Stimulated activated CD8-positive, alpha-beta memory T cell treated with anti-CD3 and anti-CD28 coated beads, Interleukin-4, amount 100 ng/mL, for 48 hours (primary cell): Measurements from ENCODE around the gene JMJD6.
"Not testable (repeated sequence)": the region's sequence is repeated elsewhere in the genome, so short reads cannot be mapped to it uniquely, and the experiment has no call there.

ENCODE experiments used
- DNase-seq: peaks from one replicate; pipeline ENCODE4 v3.0.0-alpha.2; 2020

JMJD6 gene

DNA sequence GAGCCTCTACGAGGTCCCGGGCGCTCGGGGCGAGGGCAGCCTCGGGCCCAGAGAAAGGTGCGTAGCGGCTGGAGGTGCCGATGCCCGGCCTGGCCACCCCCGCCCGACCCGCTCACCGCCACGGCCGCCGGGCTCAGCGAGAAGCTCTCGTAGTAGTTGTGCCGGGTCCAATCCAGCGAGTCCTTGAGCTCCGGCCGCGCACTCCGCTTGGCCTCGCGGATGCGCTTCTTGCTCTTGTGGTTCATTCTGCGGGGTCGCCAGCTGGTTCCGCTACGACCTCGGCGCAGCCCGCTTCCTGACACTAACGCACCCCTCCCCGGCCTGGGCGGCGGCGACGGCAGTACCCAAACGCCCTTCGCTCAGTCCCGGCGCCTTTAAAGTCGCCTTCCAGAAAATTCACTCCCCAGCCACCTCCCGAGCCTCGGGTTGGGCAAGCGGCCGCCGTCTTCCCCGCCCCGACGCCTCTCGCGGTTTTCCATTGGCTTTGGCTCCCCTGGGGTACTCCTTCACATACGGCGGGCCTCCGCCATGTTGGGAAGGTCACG, at the start of gene JMJD6:
JMJD6 (minus strand) TSS at position 376 of the 545 bp plus-strand sequence; CDS start at position 245, 131 bp downstream.
- DNase-seq, result peak; percentile 95

DNA sequence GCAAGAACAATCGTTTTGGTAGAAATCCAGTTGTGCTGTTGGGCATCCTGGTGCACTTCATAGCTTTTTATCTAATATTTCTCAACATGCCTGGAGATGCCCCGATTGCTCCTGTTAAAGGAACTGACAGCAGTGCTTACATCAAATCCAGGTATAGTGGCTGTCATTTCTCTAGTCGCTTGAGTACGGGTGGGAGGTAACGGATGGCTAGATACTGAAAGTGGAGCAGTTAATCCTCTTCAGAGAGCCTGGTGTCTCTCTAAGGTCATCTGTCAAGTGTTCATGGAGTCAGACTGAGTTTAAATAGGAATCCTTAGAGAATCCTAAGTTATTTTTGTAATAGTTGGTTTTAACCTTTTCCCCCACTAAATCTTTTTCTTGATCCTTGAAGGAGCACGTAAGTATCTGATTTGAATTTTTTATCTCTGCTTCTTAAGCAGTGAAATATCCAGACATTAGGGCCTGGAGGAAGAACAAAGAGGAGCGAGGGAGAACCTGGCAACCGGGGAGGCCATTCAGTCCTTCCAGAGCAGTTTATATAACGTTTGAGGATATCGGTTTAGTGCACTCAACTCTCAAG, 48.7 kb upstream of the JMJD6 start:
- DNase-seq, result no peak

DNA sequence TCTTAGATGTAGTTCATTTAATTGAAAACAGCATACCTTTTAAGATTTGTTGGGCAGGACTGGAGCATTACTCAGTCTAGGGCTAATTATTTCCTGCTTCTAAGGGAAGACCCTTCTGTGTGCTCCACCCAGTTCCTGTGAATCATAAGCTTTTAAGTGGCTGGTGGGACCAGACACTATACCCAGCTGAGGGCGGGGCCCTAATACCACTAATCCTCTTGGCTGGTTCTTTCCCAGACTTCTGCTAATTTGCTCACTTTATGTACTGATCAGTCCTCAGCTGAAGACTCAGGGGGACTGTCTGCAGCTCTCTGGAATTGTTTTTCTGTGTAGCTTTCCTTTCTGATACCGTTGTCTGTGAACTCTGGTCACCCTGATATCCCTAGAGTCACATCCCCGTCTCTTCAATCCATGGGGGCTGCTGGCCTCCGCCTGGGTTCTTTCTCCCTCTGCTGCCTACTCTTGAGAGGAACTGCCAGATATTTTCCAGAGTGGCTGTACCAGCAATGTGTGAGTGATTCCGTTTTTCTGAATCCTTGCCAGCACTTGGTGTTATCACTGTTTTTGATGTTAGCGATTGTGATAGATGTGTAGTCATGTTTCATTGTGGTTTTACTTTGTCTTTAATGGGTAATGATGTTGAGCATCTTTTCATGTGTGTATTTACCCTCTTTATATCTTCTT, 46.6 kb upstream of the JMJD6 start:
- DNase-seq, result peak; percentile 58

DNA sequence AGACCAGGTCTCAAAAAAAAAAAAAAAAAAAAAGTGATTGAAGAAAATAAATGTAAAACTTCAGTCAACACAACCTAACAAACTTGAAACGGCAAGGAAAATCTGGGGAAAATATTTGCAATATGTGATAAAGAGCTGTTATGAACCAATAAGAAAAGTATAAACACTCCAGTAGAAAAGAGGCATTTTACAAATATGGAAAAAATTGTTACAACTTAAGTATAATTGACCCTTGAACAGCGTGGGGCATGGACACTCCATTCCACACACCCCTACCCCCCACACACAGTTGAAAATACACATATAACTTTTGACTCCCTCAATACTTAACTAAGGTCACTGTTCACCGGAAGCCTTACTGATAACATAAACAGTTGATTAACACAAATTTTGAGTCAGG, 32.2 kb upstream of the JMJD6 start:
- DNase-seq, result no peak

DNA sequence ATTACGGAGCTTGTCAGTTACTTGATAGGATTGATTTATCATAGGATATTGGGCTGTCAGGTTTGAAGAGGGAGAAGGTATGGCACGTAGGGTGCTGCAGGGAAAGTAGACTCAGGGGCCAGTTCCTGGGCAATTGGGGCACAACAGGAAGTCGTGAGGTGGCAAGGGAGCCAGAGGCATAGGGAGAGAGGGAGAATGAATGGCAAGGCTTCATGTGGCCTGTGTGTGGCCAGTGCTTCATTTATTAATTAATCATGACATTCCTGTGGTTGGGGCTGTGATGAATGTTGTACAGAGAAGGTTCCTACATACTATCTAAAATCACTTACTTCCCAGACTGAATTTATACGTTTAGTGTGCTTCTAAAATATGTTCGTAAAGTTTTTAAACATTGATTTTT, 30.9 kb upstream of the JMJD6 start:
- no peak for DNase-seq

DNA sequence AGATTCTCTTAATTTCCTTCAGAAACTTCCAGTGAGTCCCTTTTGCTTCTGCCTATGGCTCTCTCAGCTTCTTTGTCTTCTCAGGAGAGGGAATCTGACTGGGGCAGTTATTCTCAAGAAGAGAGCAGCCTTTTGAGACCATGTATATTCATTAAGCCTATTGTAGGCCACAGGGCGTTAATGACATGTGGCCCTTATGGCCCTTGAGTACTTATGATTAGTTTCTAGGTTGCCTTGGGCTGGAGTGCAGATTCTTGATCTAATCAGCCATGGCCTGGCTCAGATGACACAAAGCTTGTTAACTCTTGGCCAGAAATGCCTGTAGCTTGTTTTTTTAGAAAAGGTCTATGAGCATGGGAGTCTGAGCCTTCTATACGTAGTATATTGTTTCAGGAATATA, 28.9 kb upstream of the JMJD6 start:
- DNase-seq, result no peak

DNA sequence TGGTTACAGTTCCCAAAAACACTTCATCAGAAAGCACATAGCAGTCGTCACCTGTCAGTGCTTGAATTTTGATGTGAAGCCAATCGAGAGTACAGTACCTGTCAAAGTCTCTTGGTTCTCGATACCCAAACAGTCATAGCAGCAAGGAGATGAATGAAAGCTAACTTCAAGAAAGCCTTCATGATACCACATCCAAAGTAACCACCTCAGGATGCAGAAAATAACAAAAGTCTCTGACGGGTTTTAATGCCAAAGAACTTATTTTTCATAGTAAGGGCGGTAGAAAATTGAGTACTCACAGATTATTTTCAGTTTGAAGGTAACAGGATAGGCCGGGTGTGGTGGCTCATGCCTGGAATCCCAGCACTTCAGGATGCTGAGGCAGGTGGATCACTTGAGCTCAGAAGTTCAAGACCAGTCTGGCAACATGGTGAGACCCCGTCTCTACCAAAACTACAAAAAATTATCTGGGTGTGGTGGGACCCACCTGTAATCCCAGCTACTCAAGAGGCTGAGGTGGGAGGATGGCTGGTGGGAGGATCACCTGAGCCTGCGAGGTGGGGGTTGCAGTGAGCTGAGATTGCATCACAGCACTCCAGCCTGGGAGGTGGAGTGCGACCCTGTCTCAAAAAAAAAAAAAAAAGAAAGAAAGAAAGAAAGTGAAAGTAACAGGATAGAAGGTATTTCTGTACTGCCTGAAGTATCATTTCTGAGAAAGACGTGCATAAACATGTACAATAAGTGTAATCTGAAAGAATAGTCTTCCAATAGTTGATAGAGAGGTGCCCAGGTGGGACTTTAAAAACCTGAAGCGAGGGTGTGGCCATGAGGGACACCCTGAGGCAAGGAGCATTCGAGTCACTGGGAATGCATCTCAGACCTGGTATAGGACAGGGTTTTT, 26.9 kb upstream of the JMJD6 start:
- no peak for DNase-seq

DNA sequence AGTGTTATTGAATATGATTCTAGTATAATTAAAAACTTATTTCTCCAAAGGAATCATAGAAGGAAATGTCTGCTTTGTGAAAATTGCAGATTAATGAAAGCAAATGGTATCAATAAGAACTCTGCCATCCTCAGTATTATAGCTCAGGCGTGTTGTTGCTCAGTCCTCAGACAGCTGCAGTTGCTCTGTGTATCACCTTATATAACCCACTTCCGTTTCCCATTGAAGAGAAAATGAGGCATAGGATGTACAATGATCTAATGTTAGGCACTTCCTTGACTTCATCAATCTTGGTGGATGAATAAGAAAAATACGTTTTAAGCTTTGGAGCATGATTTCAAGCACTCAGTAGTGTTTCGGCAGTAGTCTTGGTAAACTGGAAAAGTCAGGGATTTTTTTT, 25.6 kb upstream of the JMJD6 start:
- no peak for DNase-seq

DNA sequence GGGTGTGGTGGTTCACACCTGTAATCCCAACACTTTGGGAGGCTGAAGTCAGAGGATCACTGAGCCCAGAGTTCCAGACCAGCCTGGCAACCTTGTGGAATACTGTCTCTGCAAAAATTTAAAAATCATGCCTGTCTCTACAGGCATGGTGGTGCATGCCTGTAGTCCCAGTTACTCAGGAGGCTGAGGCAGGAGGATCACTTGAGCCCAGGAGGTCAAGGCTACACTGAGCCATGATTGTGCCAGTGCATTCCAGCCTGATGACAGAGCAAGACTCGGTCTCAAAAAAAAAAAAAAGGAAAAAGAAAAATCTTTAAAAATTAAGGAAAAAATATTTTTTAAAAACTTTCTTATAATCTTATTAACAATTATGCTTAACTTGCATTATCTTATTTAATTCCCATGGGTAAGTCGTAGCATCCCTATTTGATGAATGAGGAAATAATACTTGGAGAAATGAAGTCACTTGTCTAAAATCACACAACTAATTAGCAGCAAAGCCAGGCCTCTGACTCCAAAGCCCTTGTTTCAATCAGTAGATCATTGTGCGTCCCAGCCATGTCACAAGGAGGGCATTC, 25.1 kb upstream of the JMJD6 start:
- DNase-seq, result no peak

DNA sequence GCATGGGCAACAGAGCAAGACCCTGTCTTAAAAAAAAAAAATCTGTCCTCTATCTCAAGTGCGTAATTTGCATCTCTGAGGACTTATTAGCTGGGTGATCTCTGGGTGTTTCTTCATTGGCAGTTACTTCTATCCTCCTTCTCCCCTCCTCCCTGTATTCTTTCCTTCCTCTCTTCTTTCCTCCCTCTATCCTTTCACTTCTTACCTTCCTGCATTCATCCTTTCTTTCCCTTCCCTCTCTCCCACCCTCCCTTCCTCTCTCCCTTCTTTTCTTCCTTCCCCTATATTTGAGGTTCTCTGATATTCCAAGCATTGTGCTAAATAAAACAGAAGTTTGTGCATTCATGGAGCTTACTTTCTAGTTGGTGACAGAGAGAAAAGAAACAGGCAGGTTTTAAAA, 22.3 kb upstream of the JMJD6 start:
- DNase-seq, result no peak

DNA sequence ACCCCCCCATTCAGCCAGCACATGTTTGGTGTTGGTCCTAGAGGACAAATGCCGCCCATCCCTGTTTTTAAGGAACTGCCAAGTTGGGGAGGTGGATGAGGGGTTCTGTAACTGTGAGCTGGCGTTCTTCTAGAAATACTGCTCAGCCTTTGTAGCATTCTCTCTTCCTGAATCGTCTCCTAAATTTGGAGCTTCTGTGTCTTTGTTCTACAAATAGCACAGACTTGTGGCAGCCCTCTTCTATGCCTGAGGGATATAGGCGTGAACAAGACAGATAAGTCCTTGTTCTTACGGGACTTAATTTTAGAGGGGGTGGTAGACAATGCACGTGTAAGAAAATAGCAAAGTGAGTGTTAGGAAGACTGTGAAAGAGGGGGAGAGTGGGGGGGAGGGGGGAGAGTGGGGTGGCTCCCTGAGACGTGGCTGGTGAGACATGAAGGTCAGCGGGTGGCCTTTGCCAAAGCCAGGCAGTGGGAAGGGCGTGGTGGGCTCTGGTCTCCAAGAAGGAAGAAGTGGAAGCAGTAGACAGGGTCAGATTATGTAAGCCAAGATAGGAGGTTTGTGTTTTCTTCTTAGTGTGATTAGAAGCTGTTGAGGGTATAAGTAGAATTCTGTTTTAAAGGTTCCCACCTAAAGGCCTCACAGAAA, 21.4 kb upstream of the JMJD6 start:
- DNase-seq, result no peak

DNA sequence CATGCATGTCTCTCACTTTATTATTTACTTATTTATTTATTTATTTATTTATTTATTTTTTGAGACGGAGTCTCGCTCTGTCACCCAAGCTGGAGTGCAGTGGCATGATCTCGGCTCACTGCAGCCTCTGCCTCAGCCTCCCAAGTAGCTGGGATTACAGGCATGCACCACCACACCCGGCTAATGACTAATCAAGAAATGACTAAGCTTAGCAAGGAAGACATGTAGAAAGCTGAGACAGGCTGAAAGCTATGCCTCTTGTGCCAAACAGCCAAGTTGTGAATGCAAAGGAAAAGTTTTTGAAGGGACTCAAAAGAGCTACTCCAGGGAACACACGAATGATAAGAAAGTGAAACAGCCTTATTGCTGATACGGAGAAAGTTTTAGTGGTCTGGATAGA, 19.4 kb upstream of the JMJD6 start:
- DNase-seq, result not testable (repeated sequence)

DNA sequence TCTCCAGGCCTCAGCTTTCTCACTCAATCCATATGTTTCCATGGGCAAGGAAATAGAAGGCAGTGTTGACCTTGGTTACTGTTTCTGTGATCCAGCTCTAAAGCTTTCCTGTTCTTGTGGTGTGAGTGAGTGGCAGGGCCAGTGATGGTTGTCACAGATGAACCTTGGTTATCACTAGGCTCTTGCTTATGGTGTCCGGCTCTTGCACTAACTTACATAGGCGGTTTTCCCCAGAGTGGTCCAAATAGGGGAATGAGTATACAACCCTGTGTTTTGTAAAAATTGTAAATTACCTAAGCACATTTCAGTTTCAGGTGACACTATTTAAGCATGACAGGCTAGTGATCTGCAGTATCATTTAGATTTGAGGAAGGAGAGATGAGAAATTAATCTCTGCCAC, 18.3 kb upstream of the JMJD6 start:
- no peak for DNase-seq

DNA sequence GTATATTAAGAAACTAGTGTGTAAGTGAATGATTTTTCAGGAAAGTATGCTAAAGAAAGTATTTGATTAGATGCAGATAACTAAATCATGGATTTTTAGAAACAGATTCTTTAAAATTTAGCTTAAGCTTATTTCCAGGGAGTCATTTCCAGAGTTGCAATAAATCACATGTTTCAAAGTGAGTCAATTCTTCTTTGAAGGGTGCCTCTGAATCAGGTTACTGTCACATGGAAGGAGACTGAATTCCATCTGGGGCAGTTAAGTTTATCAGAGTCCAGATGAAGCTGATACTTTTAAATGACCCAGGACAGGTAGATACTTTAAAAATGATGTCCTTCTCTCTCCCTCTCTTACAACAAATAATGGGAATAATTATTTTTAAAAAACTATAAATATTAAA, 16.6 kb upstream of the JMJD6 start:
- DNase-seq, result no peak

DNA sequence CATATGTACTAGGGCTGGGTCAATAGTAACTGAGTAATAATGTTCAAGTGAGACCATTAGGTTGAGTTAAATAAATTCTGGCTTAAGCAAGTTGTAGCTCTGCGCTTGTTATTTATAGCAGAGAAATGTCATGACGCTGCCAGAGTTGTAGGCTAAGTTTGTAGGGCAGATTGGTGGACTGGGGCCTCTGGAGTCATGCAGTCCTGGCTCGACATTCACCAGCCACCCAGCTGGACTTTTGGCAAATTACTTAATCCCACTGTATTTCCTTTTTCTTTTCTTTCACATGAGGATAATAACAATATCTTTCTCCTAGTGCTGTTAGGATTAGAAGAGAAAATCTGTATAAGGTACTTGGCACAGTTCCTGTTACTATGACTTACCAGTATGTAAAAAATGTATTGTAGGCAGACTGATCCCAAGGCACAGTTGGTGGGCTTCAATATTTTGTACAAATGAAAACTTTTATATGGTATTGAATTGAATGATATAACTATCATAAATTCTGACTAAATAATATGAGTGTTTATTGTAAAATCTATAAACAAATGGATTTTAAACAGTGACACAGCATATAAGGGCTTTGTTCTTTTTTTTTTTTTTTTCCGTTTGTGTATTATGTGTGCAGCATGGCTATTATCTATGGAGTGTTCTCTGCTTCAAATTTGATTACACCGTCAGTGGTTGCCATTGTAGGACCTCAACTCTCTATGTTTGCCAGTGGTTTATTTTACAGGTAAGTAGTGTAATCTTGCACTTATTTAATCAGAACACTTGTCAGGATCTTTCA, 14.1 kb upstream of the JMJD6 start:
- no peak for DNase-seq

DNA sequence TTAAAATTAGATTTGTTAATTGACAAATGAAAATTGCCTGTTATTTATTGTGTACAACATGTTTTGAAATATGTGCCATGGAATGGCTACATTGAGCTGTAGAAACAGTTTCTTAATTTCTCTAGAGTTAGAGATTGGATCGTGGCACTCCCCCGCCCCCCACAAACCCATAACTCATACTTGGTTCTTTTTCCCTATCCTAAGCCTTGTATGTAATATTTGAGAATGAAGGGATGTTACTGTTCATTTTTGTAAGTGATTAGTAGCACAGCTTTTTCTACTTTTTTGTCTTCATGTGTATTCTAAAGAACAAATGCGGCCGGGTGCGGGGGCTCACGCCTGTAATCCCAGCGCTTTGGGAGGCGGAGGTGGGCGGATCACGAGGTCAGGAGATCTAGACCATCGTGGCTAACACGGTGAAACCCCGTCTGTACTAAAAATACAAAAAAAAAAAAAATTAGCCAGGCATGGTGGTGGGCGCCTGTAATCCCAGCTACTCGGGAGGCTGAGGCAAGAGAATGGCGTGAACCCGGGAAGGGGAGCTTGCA, 13.2 kb upstream of the JMJD6 start:
- not testable (repeated sequence) for DNase-seq

DNA sequence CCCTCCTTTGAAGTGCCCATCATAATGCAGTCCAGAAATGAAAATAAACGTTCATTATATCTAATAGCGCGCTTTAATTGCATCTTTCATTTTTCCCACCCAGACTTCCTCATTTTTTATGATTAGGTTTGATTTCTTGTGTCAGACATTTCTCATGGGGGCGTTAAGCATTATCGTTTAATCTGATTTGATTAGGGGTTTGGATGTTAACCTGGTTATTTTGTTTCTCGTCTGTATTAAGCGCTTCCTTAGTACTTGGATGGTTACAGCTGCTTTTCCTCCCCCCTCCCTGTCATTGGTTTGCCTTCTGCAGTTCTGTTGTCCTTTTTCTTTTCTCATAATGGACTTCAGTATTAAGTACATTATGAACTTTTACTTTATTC, 12.1 kb upstream of the JMJD6 start:
- DNase-seq, result no peak

DNA sequence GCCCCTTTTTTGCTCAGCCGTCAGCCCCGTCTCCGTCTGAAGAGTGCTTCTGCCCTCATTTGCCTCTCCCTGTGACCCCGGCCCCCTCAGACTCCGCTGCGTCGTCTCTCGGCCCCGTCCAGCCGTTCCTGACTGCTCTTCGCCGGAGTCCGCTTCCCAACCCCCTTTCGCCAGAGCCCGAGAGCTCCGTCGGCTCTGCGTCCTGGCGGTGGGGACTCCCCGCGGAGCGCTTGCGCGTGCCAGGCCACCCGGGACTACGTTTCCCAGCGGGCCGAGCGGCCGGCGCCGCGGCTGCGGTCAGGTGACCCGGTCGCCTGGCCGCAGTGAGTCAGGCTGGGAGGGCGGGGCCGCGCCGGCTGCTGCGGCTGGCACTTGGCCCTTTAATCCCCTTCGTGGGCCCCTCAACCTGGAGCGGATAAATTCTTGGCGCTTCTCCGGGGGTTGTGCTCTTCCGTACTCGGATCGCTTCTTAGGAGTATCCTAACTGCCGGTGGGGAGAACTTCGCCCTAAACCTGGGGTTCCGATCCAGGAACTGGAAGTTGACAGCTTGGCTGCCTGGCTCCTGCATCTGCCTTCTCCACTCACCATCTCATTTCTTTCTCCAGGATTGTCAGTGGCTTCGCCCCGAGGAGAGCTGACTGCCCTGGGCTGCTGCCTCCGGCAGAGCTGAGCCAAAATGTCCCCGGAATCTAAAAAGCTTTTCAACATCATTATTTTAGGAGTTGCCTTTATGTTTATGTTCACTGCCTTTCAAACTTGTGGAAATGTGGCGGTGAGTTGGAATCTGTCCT, 11.5 kb upstream of the JMJD6 start, which contains the start of gene MFSD11:
MFSD11 (plus strand) TSS at position 444 of the 792 bp plus-strand sequence; CDS start at position 678, 234 bp downstream.
- peak; percentile 92 for DNase-seq

DNA sequence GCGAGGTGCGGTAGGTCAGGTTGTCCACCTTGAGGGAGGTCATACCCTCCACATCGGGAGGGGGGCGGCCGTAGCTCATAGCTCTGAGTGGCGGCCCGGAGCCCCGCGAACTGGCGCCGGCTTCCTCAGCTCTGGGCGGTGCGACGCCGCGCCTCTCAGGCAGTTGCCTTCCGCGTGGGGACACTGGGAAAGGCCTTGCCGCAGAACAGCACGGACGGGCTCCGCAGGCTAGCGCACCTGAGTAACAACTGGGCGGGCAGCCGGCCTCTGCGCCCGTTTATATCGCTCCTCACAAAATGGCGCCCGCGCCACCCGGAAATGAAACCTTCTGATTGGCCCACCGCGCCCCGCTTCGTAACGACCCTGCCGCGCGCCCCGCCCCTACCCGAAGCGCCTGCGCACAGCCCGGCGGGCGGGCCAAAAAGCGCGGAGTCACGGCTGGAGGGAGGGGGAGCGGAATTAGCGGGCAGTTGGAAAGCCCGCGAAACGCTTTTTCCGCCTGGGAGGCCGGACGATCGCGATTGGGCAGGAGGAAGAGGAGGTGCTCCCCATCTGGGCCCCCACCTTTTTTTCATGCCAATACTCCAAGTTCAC, 10.8 kb upstream of the JMJD6 start, which contains the start of gene SRSF2:
SRSF2 (minus strand) TSS at position 250 of the 594 bp plus-strand sequence; CDS start at position 79, 171 bp downstream.
- DNase-seq, result peak; percentile 98
